GM18951 (cell line): Measurements from ENCODE around the gene PSMB7.

Source experiments
- POLR2A ChIP-seq: IDR thresholded peaks from 4 replicates; pipeline ENCODE4 v1.6.1; 2011; ENCODE audit warnings: mild to moderate bottlenecking; ENCODE audit not compliant: insufficient read length, insufficient read depth; ENCODE audit errors: extremely low read depth
- in situ Hi-C: fragments of 300-500 bp; cut with MboI; formaldehyde crosslinking; loops from one replicate; pipeline ENCODE4 v1.12.0; 2022; ENCODE audit warnings: low sequenced_read_pairs, mixed read lengths, inconsistent platforms; ENCODE audit not compliant: unreplicated experiment

PSMB7 gene

GRCh38 chr9:124450931-124451661, 35.9 kb upstream of the PSMB7 start:
- in situ Hi-C loops = no loop called here

DNA sequence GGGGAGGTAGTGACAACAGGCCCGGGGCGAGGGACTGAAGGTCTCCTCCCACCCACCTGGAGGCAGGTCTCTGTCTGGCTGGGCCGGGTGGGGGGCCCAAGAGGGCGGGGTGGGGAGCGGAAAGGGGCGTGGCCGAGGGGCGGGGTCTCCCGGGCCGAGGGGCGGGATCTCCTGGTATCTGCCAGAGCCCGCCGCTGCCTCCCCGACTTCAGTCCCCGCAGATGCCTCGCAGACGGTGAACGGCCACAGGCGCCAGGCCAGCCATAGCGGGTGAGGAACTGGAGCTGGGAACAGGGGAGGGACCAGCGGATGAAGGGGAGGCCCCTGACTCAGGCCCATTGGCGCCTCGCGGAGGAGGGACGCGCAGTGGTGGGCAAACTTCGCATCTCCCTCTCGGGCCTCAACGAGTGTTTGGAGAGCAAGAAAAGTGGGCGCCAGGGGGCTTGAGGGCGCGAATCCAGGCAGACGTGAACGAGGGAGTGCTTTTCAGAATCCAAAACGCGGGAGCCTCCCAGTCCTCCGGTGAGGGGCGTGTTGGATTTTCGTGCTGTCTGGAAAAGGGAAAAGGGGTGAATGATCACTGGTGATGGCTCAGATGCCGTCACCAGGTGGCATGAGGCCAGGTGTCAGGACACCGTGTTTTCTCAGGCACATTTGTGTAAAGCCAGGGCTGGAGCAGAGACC, 35.1 kb upstream of the PSMB7 start, which contains the start of gene ADGRD2:
TSS of gene ADGRD2 (plus strand) at position 211 of the 684 bp plus-strand sequence. CDS start 1,216 bp downstream, outside the sequence.
- in situ Hi-C loops = no loop called here

More at GRCh38 chr9:124450931-124451661, 35.9 kb upstream of the PSMB7 start:
- TF ChIP-seq POLR2A = no peak

GRCh38 chr9:124449381-124450151, 34.3 kb upstream of the PSMB7 start:
- in situ Hi-C loops = no loop called here
- TF ChIP-seq POLR2A = no peak

More for the DNA sequence above, 35.1 kb upstream of the PSMB7 start, which contains the start of gene ADGRD2:
- no peak for TF ChIP-seq POLR2A

DNA sequence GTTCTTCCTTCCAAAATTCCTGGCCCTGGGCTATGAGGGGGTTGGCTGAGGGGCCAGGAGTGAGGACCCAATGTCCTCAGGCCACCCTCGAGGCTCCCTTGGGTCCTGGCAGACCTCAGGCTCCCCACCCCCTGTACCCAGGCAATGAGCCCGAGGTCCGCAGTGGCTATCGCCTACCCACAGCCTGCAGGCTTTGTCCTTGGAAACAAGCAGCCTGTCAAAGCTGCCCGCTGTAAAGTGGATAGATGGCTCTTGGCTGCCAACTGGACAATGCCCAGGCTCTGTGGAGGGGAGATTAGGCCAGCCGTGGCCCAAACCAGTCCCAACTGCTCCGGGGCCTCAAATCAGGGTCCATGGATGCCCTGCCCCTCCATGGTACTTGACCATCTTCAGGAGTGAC, 32.8 kb upstream of the PSMB7 start:
- no peak for TF ChIP-seq POLR2A
- in situ Hi-C loops = no loop called here

- in situ Hi-C loops = no loop called here
- no peak for TF ChIP-seq POLR2A
Observed at GRCh38 chr9:124447297-124447661, 32.0 kb upstream of the PSMB7 start.

GRCh38 chr9:124444166-124444565, 28.9 kb upstream of the PSMB7 start:
- in situ Hi-C loops = no loop called here

GRCh38 chr9:124443625-124444024, 28.4 kb upstream of the PSMB7 start:
- in situ Hi-C loops = no loop called here
- TF ChIP-seq POLR2A = no peak

More at GRCh38 chr9:124444166-124444565, 28.9 kb upstream of the PSMB7 start:
- no peak for TF ChIP-seq POLR2A

GRCh38 chr9:124442826-124443225, 27.6 kb upstream of the PSMB7 start:
- in situ Hi-C loops = no loop called here
- no peak for TF ChIP-seq POLR2A

GRCh38 chr9:124442379-124442778, 27.1 kb upstream of the PSMB7 start:
- TF ChIP-seq POLR2A = no peak
- in situ Hi-C loops = no loop called here

GRCh38 chr9:124441291-124441690, 26.0 kb upstream of the PSMB7 start:
- TF ChIP-seq POLR2A = no peak

DNA sequence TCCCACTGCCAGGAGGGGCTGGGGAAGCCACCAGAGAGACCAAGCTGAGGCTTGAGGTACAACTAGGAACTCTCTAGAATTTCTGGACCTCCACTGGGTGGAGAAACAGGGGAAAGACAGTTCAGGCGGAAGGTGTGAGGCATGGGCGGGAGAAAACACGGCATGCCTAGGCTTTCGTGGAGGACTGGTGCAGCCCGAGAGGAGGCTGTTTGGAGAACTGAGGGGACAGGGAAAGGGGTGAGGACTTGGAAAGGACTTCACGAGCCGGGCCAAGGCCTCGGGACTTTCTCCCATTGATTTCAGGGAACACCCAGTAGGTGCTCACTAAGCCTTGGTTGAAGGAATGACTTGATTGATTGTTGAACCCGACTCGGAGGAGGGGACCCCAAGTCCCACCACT, 25.5 kb upstream of the PSMB7 start:
- in situ Hi-C loops = no loop called here
- TF ChIP-seq POLR2A = no peak

More at GRCh38 chr9:124441291-124441690, 26.0 kb upstream of the PSMB7 start:
- in situ Hi-C loops = no loop called here

DNA sequence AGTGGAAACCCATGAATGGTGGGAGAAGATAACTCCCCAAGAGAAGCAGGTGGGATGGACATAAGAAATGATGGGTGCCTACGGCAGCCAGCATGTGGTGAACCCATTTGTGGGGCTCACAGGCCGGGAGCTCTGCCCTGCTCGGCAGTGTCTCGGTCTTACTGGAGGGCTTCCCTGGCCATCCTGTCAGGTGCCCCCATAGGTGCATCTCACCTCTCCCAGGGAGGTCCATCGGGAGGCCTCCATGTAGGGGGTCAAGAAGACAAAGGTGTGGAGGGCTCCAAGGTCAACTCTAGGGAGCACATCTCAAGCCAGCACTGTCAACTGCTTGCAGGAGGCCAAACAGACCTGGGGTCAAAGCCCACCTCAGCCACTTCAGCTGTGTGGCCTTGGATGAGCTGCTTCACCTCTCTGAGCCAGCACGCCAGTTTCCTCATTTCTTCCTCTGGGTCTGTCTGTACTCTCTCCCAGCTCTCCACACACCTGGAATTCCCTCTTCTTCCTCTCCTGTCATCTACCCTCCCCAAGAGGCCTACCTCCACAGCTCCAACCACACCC, 24.5 kb upstream of the PSMB7 start:
- TF ChIP-seq POLR2A = no peak
- in situ Hi-C loops = no loop called here

- no peak for TF ChIP-seq POLR2A
- in situ Hi-C loops = no loop called here
Observed at GRCh38 chr9:124439086-124439485, 23.8 kb upstream of the PSMB7 start.
